GM23338 (cell line): Measurements from ENCODE around the gene GPATCH8. TPM values are rescaled to one million over a fixed set of nuclear protein-coding genes. Genes with fewer than 3 reads are reported as not detected.

Experiments used
- EZH2 ChIP-seq: fragments of 200-600 bp; sonication (generic); IDR thresholded peaks from one replicate; pipeline ENCODE4 v1.8.0; 2017; ENCODE audit warnings: antibody characterized with exemption, mild to moderate bottlenecking, low read depth; ENCODE audit not compliant: unreplicated experiment
- EZH2phosphoT487 ChIP-seq: fragments of 200-600 bp; sonication (generic); IDR thresholded peaks from one replicate; pipeline ENCODE4 v1.8.1; 2018; ENCODE audit warnings: antibody characterized with exemption; ENCODE audit not compliant: unreplicated experiment
- JUNB ChIP-seq: IDR thresholded peaks from one replicate; pipeline ENCODE4 v1.6.1; 2016; ENCODE audit warnings: antibody characterized with exemption; ENCODE audit not compliant: unreplicated experiment
- NANOG ChIP-seq: IDR thresholded peaks from 2 replicates; pipeline ENCODE4 v1.6.1; 2016; ENCODE audit warnings: antibody characterized with exemption, borderline replicate concordance
- STAT1 ChIP-seq: IDR thresholded peaks from one replicate; pipeline ENCODE4 v1.6.1; 2016; ENCODE audit warnings: antibody characterized with exemption; ENCODE audit not compliant: unreplicated experiment
- ZNF114 ChIP-seq: fragments of 250-450 bp; sonication (Bioruptor Pico); IDR thresholded peaks from 2 replicates; pipeline ENCODE4 v1.5.0; 2020; ENCODE audit warnings: mild to moderate bottlenecking, moderate library complexity
- ZNF462 ChIP-seq: fragments of 250-450 bp; sonication (Bioruptor Pico); IDR thresholded peaks from 2 replicates; pipeline ENCODE4 v1.5.0; 2020; ENCODE audit warnings: mild to moderate bottlenecking, moderate library complexity
- polyA plus RNA-seq: library from polyadenylated mRNA; unstranded; fragments of >200 nt; fragmentation: Nextera tagmentation; extraction: Ambion mirVana; gene quantifications from 2 replicates; pipeline ENCODE4 v1.2.1, GENCODE V29; 2016
- total RNA-seq: library from RNA; depleted of rRNA; stranded (reverse); fragments of >200 nt; shearing (Covaris generic); gene quantifications from 2 replicates; pipeline ENCODE4 v1.2.3, GENCODE V29; 2014
- TF ChIP-seq, protein P1 (sequence below): IDR thresholded peaks from one replicate; pipeline ENCODE4 v1.6.1; 2018; ENCODE audit warnings: antibody characterized with exemption; ENCODE audit not compliant: unreplicated experiment

Gene GPATCH8
- total and polyA plus RNA-seq, 2 experiments from 2014 or later = 44.4 to 76.5 TPM

GRCh38 chr17:44362949-44363612 is 140.1 kb downstream of the GPATCH8 start (continued):
- no peak for TF ChIP-seq ZNF462 (CRISPR knock-in tag)
- no peak for TF ChIP-seq NANOG
- no peak for TF ChIP-seq ZNF114 (CRISPR knock-in tag)
- no peak for TF ChIP-seq JUNB
- TF ChIP-seq EZH2phosphoT487 = no peak
- TF ChIP-seq STAT1 = no peak
- TF ChIP-seq EZH2 = no peak
- TF ChIP-seq, protein P1, sequence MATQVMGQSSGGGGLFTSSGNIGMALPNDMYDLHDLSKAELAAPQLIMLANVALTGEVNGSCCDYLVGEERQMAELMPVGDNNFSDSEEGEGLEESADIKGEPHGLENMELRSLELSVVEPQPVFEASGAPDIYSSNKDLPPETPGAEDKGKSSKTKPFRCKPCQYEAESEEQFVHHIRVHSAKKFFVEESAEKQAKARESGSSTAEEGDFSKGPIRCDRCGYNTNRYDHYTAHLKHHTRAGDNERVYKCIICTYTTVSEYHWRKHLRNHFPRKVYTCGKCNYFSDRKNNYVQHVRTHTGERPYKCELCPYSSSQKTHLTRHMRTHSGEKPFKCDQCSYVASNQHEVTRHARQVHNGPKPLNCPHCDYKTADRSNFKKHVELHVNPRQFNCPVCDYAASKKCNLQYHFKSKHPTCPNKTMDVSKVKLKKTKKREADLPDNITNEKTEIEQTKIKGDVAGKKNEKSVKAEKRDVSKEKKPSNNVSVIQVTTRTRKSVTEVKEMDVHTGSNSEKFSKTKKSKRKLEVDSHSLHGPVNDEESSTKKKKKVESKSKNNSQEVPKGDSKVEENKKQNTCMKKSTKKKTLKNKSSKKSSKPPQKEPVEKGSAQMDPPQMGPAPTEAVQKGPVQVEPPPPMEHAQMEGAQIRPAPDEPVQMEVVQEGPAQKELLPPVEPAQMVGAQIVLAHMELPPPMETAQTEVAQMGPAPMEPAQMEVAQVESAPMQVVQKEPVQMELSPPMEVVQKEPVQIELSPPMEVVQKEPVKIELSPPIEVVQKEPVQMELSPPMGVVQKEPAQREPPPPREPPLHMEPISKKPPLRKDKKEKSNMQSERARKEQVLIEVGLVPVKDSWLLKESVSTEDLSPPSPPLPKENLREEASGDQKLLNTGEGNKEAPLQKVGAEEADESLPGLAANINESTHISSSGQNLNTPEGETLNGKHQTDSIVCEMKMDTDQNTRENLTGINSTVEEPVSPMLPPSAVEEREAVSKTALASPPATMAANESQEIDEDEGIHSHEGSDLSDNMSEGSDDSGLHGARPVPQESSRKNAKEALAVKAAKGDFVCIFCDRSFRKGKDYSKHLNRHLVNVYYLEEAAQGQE = no peak
